Cardiac fibroblast (primary cell): ENCODE results near the gene RBM33.

ENCODE experiments used
- DNase-seq, 2 donors: peaks; one replicate each; pipeline versions ENCODE4 v3.0.0 to v3.0.0-alpha.2; 2010; ENCODE audit warnings: low read depth in 2 of 2
- H3K4me3 ChIP-seq, 2 donors: replicated peaks in 1 of 2; 1 replicate in 1 of 2; 2 replicates in 1 of 2; pipeline ENCODE4 v1.5.1; 2011; ENCODE audit warnings: low read depth in 2 of 2, low read length in 2 of 2, mild to moderate bottlenecking in 2 of 2, moderate library complexity in 1 of 2
- TF ChIP-seq, protein P1 (sequence below): IDR thresholded peaks from one replicate; pipeline ENCODE4 v1.5.1; 2011; ENCODE audit warnings: low read depth, mild to moderate bottlenecking, low read length, inconsistent platforms

Gene RBM33

GRCh38 chr7:155603205-155603857, 41.1 kb upstream of the RBM33 start:
- no peak overlapping the region for H3K4me3 ChIP-seq

GRCh38 chr7:155603858-155604503, 40.5 kb upstream of the RBM33 start:
- H3K4me3 ChIP-seq: no peak overlapping the region
- TF ChIP-seq, protein P1, sequence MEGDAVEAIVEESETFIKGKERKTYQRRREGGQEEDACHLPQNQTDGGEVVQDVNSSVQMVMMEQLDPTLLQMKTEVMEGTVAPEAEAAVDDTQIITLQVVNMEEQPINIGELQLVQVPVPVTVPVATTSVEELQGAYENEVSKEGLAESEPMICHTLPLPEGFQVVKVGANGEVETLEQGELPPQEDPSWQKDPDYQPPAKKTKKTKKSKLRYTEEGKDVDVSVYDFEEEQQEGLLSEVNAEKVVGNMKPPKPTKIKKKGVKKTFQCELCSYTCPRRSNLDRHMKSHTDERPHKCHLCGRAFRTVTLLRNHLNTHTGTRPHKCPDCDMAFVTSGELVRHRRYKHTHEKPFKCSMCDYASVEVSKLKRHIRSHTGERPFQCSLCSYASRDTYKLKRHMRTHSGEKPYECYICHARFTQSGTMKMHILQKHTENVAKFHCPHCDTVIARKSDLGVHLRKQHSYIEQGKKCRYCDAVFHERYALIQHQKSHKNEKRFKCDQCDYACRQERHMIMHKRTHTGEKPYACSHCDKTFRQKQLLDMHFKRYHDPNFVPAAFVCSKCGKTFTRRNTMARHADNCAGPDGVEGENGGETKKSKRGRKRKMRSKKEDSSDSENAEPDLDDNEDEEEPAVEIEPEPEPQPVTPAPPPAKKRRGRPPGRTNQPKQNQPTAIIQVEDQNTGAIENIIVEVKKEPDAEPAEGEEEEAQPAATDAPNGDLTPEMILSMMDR: no peak
- no peak for DNase-seq

More at GRCh38 chr7:155603205-155603857, 41.1 kb upstream of the RBM33 start:
- TF ChIP-seq, protein P1: no peak
- no peak for DNase-seq

- no peak for DNase-seq
- no peak overlapping the region for H3K4me3 ChIP-seq
- TF ChIP-seq, protein P1: no peak
These were observed 39.9 kb upstream of the RBM33 start for GRCh38 chr7:155604504-155604997.

- no peak overlapping the region for H3K4me3 ChIP-seq
- no peak for DNase-seq
- TF ChIP-seq, protein P1: no peak
These were observed 35.3 kb upstream of the RBM33 start for GRCh38 chr7:155609185-155609584.

- no peak for DNase-seq
- TF ChIP-seq, protein P1: no peak
- no peak overlapping the region for H3K4me3 ChIP-seq
These were observed 33.7 kb upstream of the RBM33 start for GRCh38 chr7:155610633-155611193.

GRCh38 chr7:155611808-155612447, 32.5 kb upstream of the RBM33 start:
- TF ChIP-seq, protein P1: no peak
- no peak for DNase-seq
- H3K4me3 ChIP-seq: no peak overlapping the region
